GM18519 (cell line): Measurements from ENCODE around the gene NOS1AP.
"Not testable (repeated sequence)": the region's sequence is repeated elsewhere in the genome, so short reads cannot be mapped to it uniquely, and the experiment has no call there.

Source experiments
- ATAC-seq: cut with Tn5 transposase; IDR thresholded peaks from one replicate; pipeline ENCODE4 v1.9.1; 2021; ENCODE audit warnings: mild to moderate bottlenecking, moderate library complexity; ENCODE audit not compliant: unreplicated experiment, low FRiP score

NOS1AP gene

GRCh38 chr1:162389971-162390370 lies 320.5 kb downstream of the NOS1AP start:
- no peak for ATAC-seq

DNA sequence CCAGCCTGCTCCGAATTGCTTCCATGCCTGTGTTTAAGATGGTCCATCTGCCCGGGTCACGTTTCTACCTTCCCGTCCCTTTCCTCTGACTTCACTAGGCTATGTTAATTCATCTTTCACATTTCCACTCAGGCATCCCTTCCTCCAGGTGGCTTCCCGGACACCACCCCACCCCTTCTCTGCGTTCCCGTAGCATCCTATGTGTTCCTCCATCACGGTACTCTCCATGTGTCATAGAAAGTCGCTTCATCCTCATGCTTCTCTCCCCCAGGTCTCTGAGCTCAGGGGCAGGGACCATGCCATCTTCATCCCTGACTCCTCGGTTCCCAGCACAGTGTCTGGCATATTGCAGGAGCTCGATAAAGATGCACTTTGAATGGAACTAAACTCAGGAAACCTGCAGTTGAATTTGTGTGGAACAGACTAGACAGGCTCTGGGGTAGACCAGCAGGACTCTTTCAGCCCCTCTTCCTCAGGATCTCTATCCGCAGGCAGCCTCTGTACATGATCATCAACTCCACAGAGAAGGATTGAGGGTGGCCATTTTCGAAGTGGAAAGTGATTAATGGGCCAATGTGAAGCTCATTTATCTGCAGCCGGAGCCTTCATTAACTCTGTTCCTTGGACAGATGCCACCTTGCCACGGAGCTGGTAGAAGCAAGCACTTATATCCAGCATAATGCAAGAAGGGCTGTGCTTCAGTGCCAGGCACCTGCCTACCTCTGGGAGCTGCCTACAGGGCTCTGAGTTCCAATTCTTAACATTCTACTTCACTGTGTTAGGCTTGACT lies 321.1 kb downstream of the NOS1AP start:
- no peak for ATAC-seq

DNA sequence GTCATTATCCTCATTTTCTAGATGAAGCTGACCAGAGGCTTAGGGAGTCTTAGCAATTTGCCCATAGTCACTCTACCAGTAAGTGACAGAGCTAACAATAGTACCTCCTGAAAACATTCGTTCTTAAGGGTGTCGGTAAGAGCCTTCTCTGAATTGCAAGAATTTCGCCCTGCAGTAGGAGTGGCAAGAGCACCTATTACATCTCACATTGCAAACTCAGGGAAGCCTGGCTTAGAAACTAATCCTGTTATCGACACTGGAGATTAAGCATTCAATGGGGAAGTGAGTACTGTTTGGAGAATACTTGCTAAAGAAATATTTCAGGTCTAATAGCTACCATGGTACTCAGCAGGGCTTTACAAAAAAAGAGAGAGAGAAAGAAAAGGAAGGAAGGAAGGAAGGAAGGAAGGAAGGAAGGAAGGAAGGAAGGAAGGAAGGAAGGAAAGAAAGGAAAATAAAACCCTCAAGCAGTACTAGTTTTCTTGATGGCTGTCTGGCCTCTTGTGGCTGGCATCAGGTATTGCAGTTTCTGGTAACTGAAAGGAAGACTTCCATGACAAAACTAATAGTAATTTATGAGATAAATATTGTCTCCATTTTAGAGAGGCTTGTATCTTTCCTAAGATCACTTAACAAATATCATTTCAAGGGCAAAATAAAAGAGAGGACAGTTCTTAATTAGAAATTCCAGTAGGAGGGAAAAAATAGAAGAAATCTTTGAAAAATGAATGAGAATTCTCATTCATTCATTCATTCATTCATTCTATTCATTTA lies 322.5 kb downstream of the NOS1AP start:
- ATAC-seq = no peak

DNA sequence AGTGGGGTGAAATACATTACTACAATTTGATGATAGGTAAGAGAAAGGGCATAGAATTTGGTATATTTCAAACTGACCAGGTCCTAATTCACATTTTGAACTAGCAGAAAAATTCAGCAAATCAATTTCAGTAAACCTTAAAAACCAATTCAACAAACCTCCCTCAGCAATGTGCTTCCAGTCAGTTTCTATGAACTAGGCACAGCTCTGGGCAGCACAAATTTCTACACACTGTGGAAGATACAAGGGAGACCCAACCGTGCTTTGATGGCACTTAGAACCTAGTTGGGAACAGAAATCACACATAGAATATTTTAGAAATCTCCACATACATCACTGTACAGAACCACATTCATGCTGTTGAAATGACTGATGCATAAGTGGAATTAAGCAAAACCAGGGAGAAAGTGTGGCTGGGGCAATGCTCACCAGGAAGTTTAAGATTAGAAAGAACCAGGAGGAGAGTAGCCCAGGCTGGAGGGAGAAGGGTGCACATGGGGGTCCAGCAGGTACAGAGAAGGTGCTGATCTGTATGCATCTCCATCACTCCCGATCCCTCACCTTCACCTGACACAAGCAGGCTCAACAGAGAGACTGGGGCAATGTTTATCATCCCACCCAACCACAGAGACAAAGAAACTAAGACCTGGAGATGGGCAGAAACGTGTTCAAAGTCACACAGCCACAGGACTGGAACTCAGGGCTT lies 326.9 kb downstream of the NOS1AP start:
- ATAC-seq = no peak

- ATAC-seq = no peak
Observed at GRCh38 chr1:162397039-162397448, 327.6 kb downstream of the NOS1AP start.

- no peak for ATAC-seq
Observed at GRCh38 chr1:162397943-162398560, 328.6 kb downstream of the NOS1AP start.

- no peak for ATAC-seq
Observed at GRCh38 chr1:162398999-162399580, 329.6 kb downstream of the NOS1AP start.

- ATAC-seq = no peak
Observed at GRCh38 chr1:162400790-162401355, 331.4 kb downstream of the NOS1AP start.

GRCh38 chr1:162404550-162405160 lies 335.2 kb downstream of the NOS1AP start:
- ATAC-seq = no peak

DNA sequence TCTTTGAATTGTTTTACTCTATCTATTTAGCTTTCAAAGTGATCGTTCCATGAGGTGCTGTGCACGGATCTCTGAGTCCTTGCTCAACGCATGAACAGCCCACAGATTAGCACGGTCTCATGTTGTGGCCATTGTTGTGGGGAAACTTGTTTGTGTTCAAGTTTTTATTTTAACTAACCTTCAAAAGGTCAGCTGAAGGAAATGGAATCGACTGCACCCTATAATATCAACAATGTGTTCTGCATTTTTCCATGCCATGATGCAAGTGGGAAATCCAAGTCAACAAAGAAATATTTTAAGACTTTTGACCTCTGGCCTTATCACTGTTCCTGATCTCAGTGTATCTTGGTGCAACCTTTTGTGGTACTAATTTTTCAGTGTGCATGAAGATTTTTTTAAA lies 336.3 kb downstream of the NOS1AP start:
- no peak for ATAC-seq

DNA sequence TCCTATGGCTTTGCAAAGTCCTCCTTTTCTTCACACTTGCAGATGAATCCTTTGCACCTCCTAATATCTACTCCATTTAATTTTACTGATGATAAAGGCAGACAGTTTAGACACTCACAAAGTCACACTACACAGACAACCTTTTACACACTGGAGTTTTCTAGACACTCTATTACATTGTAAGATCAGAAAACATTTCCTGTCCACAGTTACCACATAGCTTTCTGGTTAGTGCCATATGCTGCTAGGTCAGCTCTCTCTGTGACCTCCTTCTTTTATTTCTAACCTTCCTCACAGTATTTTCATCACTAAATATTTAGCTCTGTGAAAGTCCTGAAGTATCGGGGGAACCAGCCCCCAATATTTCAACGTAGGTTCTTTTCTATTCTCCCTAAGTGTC lies 337.3 kb downstream of the NOS1AP start:
- ATAC-seq = no peak

- ATAC-seq = no peak
Observed at GRCh38 chr1:162407539-162407938, 338.0 kb downstream of the NOS1AP start.

- no peak for ATAC-seq
Observed at GRCh38 chr1:162412002-162412401, 342.5 kb downstream of the NOS1AP start, which contains the start of gene SH2D1B. SH2D1B (minus strand) TSS chr1:162412136; CDS start chr1:162412016, 120 bp downstream.

DNA sequence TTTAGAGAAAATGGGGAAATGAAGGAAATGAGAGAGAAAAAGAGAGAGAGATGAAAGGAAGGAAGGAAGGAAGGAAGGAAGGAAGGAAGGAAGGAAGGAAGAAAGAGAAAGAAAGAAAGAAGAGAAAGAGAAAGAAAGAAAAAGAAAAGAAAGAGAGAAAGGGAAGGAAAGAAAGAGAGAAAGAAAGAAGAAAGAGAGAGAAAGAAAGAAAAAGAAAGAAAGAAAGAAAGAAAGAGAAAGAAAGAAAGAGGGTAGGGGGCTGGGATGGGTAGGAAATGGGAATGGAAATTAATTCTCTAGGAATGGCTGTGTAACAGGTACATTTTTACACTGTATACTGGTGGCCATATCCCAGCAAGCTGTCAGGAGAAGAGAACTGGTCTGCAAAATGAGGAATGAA lies 346.7 kb downstream of the NOS1AP start:
- no peak for ATAC-seq

- ATAC-seq = no peak
Observed at GRCh38 chr1:162416909-162417308, 347.4 kb downstream of the NOS1AP start.

DNA sequence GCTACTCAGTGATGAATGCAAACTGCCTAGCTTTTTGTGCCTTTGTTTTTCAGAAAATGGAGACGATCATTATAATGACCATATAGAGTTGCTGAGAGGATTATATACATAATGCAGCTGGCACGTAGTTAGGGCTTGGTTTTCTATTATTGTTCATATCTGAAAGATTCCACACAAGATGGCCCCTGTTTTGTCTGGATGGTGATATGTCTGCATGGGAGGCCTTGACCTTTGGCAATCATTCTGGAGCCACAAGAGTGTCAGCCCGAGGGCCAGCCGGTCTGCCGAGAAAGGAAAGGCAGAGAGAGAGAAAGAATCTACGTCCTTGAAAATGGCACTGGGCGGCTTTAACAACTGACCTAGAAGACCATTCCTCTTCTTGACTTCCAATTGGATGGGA lies 348.2 kb downstream of the NOS1AP start:
- no peak for ATAC-seq

DNA sequence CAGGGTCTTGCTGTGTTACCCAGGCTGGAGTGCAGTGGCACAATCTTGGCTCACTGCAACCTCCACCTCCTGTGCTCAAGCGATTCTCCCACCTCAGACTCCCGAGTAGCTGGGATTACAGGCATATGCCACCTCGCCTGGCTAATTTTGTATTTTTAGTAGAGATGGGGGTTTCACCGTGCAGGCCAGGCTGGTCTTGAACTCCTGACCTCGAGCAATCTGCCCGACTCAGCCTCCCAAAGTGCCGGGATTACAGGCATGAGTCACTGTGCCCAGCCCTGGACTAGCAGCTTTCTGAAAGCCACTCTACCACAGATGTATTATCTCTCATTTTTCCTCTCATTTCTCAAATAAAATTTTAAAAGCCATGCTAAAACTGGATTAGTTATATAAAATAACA lies 349.1 kb downstream of the NOS1AP start:
- not testable (repeated sequence) for ATAC-seq

GRCh38 chr1:162419450-162419931 lies 350.0 kb downstream of the NOS1AP start:
- ATAC-seq = not testable (repeated sequence)
